ENCODE data around the gene SIGMAR1.
A peak's percentile ranks its signal among the peaks of the same experiment; 100 is the strongest.

The SIGMAR1 gene

GRCh38 chr9:34647651-34648050 lies 10.1 kb upstream of the SIGMAR1 start:
- Histone ChIP-seq H4K20me1 (ENCODE audit: insufficient read depth) (no peaks in the 10 kb centered on the region), H3K27me3 (ENCODE audit: insufficient read depth, low read depth) (no peaks in the 10 kb centered on the region), H3K36me3 (ENCODE audit: insufficient read depth) (no peaks in the 10 kb centered on the region), H3K4me1 (ENCODE audit: low read depth, poor library complexity, severe bottlenecking) (peaks cover 31% of the 10 kb centered on the region), H3K9ac (no peak overlapping the region; the same call in 1 of the 2 replicates), H3K27ac (no peak overlapping the region), H2AFZ (ENCODE audit: low read depth) (no peak overlapping the region), H3K4me3 (IDR thresholded peaks at IDR 0.05; ENCODE audit: insufficient read depth, low read depth, low read length) (no peak overlapping the region), H3K79me2 (ENCODE audit: insufficient read depth, low read depth) (peaks cover 11% of the 10 kb centered on the region; the same call in 1 of the 2 replicates), H3K4me2 (peak overlapping the region; percentile 95)
- no peak for TF ChIP-seq CTCF (conservative IDR thresholded peaks at IDR 0.05; ENCODE audit: low read depth, low read length)

- Histone ChIP-seq H3K79me2 (ENCODE audit: insufficient read depth, low read depth) (peaks cover 11% of the 10 kb centered on the region; the same call in 1 of the 2 replicates), H3K4me2 (peak overlapping the region; percentile 95), H3K9ac (peak overlapping the region; percentile 67), H3K27me3 (ENCODE audit: insufficient read depth, low read depth) (no peaks in the 10 kb centered on the region), H2AFZ (ENCODE audit: low read depth) (peak overlapping the region; percentile 92), H3K27ac (peak overlapping the region; percentile 48), H3K4me3 (IDR thresholded peaks at IDR 0.05; ENCODE audit: insufficient read depth, low read depth, low read length) (no peak overlapping the region), H3K4me1 (ENCODE audit: low read depth, poor library complexity, severe bottlenecking) (peaks cover 31% of the 10 kb centered on the region), H3K36me3 (ENCODE audit: insufficient read depth) (no peaks in the 10 kb centered on the region), H4K20me1 (ENCODE audit: insufficient read depth) (no peaks in the 10 kb centered on the region)
- TF ChIP-seq CTCF (conservative IDR thresholded peaks at IDR 0.05; ENCODE audit: low read depth, low read length), result no peak
Observed at GRCh38 chr9:34647084-34647403, 9.5 kb upstream of the SIGMAR1 start.

GRCh38 chr9:34646211-34647083 lies 8.9 kb upstream of the SIGMAR1 start, which contains the start of gene GALT:
Gene GALT, plus strand, starts transcription at chr9:34646675. Its CDS starts 30 bp downstream, at chr9:34646705.
- Histone ChIP-seq H4K20me1 (ENCODE audit: insufficient read depth) (no peaks in the 10 kb centered on the region), H3K9ac (peak within 1 kb of the TSS; percentile 67), H3K36me3 (ENCODE audit: insufficient read depth) (no peaks in the 10 kb centered on the region), H2AFZ (ENCODE audit: low read depth) (peak within 1 kb of the TSS; percentile 92), H3K79me2 (ENCODE audit: insufficient read depth, low read depth) (peaks cover 11% of the 10 kb centered on the region; the same call in 1 of the 2 replicates), H3K4me1 (ENCODE audit: low read depth, poor library complexity, severe bottlenecking) (peaks cover 31% of the 10 kb centered on the region), H3K27me3 (ENCODE audit: insufficient read depth, low read depth) (no peaks in the 10 kb centered on the region), H3K4me2 (peak within 1 kb of the TSS; percentile 95), H3K27ac (peak within 1 kb of the TSS; percentile 48), H3K4me3 (IDR thresholded peaks at IDR 0.05; ENCODE audit: insufficient read depth, low read depth, low read length) (no peak within 1 kb of the TSS)
- peak; percentile 58 for TF ChIP-seq CTCF (conservative IDR thresholded peaks at IDR 0.05; ENCODE audit: low read depth, low read length)

GRCh38 chr9:34644766-34645314 lies 7.3 kb upstream of the SIGMAR1 start:
- H3K4me1 ChIP-seq (ENCODE audit: low read depth, poor library complexity, severe bottlenecking), result peaks cover 31% of the 10 kb centered on the region
- no peak for TF ChIP-seq CTCF (conservative IDR thresholded peaks at IDR 0.05; ENCODE audit: low read depth, low read length)
- H2AFZ ChIP-seq (ENCODE audit: low read depth), result no peak overlapping the region
- no peak overlapping the region for H3K27ac ChIP-seq
- H3K79me2 ChIP-seq (ENCODE audit: insufficient read depth, low read depth), result peaks cover 11% of the 10 kb centered on the region; the same call in 1 of the 2 replicates
- H3K27me3 ChIP-seq (ENCODE audit: insufficient read depth, low read depth), result no peaks in the 10 kb centered on the region
- H3K9ac ChIP-seq, result no peak overlapping the region
- no peak overlapping the region for H3K4me3 ChIP-seq (IDR thresholded peaks at IDR 0.05; ENCODE audit: insufficient read depth, low read depth, low read length)
- H3K4me2 ChIP-seq, result no peak overlapping the region
- H3K36me3 ChIP-seq (ENCODE audit: insufficient read depth), result no peaks in the 10 kb centered on the region
- H4K20me1 ChIP-seq (ENCODE audit: insufficient read depth), result no peaks in the 10 kb centered on the region

Measured in KMS-11 (cell line).